H9 (cell line): ENCODE results near the gene SH3GL1. TPM values are rescaled to one million over a fixed set of nuclear protein-coding genes. Genes with fewer than 3 reads are reported as not detected.

Source experiments
- DNase-seq: peaks from one replicate; pipeline ENCODE4 v3.0.0-alpha.2; 2017
- H2AFZ ChIP-seq: one replicate; pipeline ENCODE4 v1.6.1; 2013; ENCODE audit warnings: mild to moderate bottlenecking, low read length, control low read depth, moderate library complexity
- H2AK5ac ChIP-seq: 2 replicates; pipeline ENCODE4 v1.6.1; 2013; ENCODE audit warnings: low read length, control low read depth, mixed read lengths; ENCODE audit not compliant: insufficient read length
- H2BK120ac ChIP-seq: one replicate; pipeline ENCODE4 v1.6.1; 2013; ENCODE audit warnings: low read depth, mild to moderate bottlenecking, low read length, control low read depth, inconsistent platforms; ENCODE audit not compliant: poor library complexity, severe bottlenecking
- H2BK12ac ChIP-seq: 2 replicates; pipeline ENCODE4 v1.6.1; 2013; ENCODE audit warnings: low read length, control low read depth, mixed read lengths, low read depth; ENCODE audit not compliant: insufficient read length
- H2BK15ac ChIP-seq: 2 replicates; pipeline ENCODE4 v1.6.1; 2013; ENCODE audit warnings: low read depth, low read length, control low read depth
- H2BK20ac ChIP-seq: one replicate; pipeline ENCODE4 v1.6.1; 2013; ENCODE audit warnings: low read depth, mild to moderate bottlenecking, low read length, control low read depth, inconsistent platforms; ENCODE audit not compliant: poor library complexity, severe bottlenecking
- H2BK5ac ChIP-seq: 2 replicates; pipeline ENCODE4 v1.6.1; 2013; ENCODE audit warnings: low read length, control low read depth, mixed read lengths; ENCODE audit not compliant: insufficient read length
- H3K14ac ChIP-seq: 2 replicates; pipeline ENCODE4 v1.6.1; 2013; ENCODE audit warnings: low read length, control low read depth; ENCODE audit not compliant: insufficient read depth
- H3K18ac ChIP-seq: 2 replicates; pipeline ENCODE4 v1.6.1; 2013; ENCODE audit warnings: low read depth, mild to moderate bottlenecking, mixed read lengths, low read length, control low read depth; ENCODE audit not compliant: insufficient read length
- H3K23ac ChIP-seq: 2 replicates; pipeline ENCODE4 v1.6.1; 2013; ENCODE audit warnings: low read length, control low read depth, mixed read lengths, low read depth; ENCODE audit not compliant: insufficient read length
- H3K23me2 ChIP-seq: 2 replicates; pipeline ENCODE4 v1.6.1; 2013; ENCODE audit warnings: low read depth, mild to moderate bottlenecking, mixed read lengths, low read length, control low read depth; ENCODE audit not compliant: insufficient read length, poor library complexity, severe bottlenecking
- H3K27ac ChIP-seq: 2 replicates; pipeline ENCODE4 v1.5.1; 2013; ENCODE audit warnings: low read length, control low read depth, mixed read lengths, low read depth; ENCODE audit not compliant: insufficient read length
- H3K27me3 ChIP-seq: 2 replicates; pipeline ENCODE4 v1.6.1; 2013; ENCODE audit warnings: low read length, control low read depth, inconsistent platforms; ENCODE audit not compliant: insufficient read depth
- H3K4ac ChIP-seq: 2 replicates; pipeline ENCODE4 v1.6.1; 2013; ENCODE audit warnings: low read depth, mild to moderate bottlenecking, control low read depth, inconsistent platforms, low read length, moderate library complexity
- H3K4me1 ChIP-seq: 2 replicates; pipeline ENCODE4 v1.6.1; 2013; ENCODE audit warnings: low read length, control low read depth, inconsistent platforms; ENCODE audit not compliant: insufficient read depth
- H3K4me2 ChIP-seq: 2 replicates; pipeline ENCODE4 v1.6.1; 2013; ENCODE audit warnings: low read length, control low read depth, mixed read lengths; ENCODE audit not compliant: insufficient read length, insufficient read depth
- H3K56ac ChIP-seq: 2 replicates; pipeline ENCODE4 v1.6.1; 2013; ENCODE audit warnings: low read depth, mild to moderate bottlenecking, mixed read lengths, low read length, control low read depth; ENCODE audit not compliant: insufficient read length
- H3K79me1 ChIP-seq: 2 replicates; pipeline ENCODE4 v1.6.1; 2013; ENCODE audit warnings: low read depth, mild to moderate bottlenecking, moderate library complexity, low read length, control low read depth, inconsistent platforms; ENCODE audit not compliant: insufficient read depth, poor library complexity, severe bottlenecking
- H3K79me2 ChIP-seq: 2 replicates; pipeline ENCODE4 v1.6.1; 2013; ENCODE audit warnings: low read length, control low read depth, inconsistent platforms; ENCODE audit not compliant: insufficient read depth
- H3K9ac ChIP-seq: 2 replicates; pipeline ENCODE4 v1.6.1; 2013; ENCODE audit warnings: low read length, control low read depth, mixed read lengths; ENCODE audit not compliant: insufficient read length; ENCODE audit errors: extremely low read depth
- H3K9me3 ChIP-seq: one replicate; pipeline ENCODE4 v1.6.1; 2013; ENCODE audit warnings: low read depth, low read length, inconsistent platforms; ENCODE audit not compliant: control insufficient read depth
- H3T11ph ChIP-seq: one replicate; pipeline ENCODE4 v1.6.1; 2013; ENCODE audit warnings: mild to moderate bottlenecking, low read length, control low read depth, inconsistent platforms
- H4K20me1 ChIP-seq: one replicate; pipeline ENCODE4 v1.6.1; 2013; ENCODE audit not compliant: control insufficient read depth, insufficient read length, insufficient read depth
- H4K5ac ChIP-seq: 2 replicates; pipeline ENCODE4 v1.6.1; 2013; ENCODE audit warnings: low read depth, mild to moderate bottlenecking, mixed read lengths, low read length, control low read depth; ENCODE audit not compliant: insufficient read length
- H4K8ac ChIP-seq: replicated peaks from 2 replicates; pipeline ENCODE4 v1.6.1; 2013; ENCODE audit warnings: low read length, control low read depth, mixed read lengths, low read depth; ENCODE audit not compliant: insufficient read length
- H4K91ac ChIP-seq: 2 replicates; pipeline ENCODE4 v1.6.1; 2013; ENCODE audit warnings: low read depth, mild to moderate bottlenecking, moderate library complexity, mixed read lengths, low read length, control low read depth; ENCODE audit not compliant: insufficient read length
- H3K27ac Mint-ChIP-seq, 3 experiments: 2 replicates in 2 of 3; 3 replicates in 1 of 3; pipeline ENCODE4 v1.8.0; 2020 to 2021; ENCODE audit warnings: mixed read lengths in 3 of 3, mild to moderate bottlenecking in 1 of 3, moderate library complexity in 1 of 3
- H3K27me3 Mint-ChIP-seq: 2 replicates; pipeline ENCODE4 v1.8.0; 2021; ENCODE audit warnings: low read depth, mild to moderate bottlenecking, moderate library complexity, mixed read lengths
- H3K36me3 Mint-ChIP-seq, 3 experiments: 2 replicates in 2 of 3; 3 replicates in 1 of 3; pipeline ENCODE4 v1.8.0; 2020 to 2021; ENCODE audit warnings: low read depth in 3 of 3, mixed read lengths in 3 of 3; ENCODE audit not compliant: insufficient read depth in 1 of 3
- H3K4me1 Mint-ChIP-seq, 2 experiments: 2 replicates each; pipeline ENCODE4 v1.8.0; 2020; ENCODE audit warnings: mixed read lengths in 2 of 2
- H3K4me3 Mint-ChIP-seq, 2 experiments: 2 replicates in 1 of 2; 3 replicates in 1 of 2; pipeline ENCODE4 v1.8.0; 2020 to 2021; ENCODE audit warnings: mild to moderate bottlenecking in 2 of 2, mixed read lengths in 2 of 2, moderate library complexity in 1 of 2
- H3K9me3 Mint-ChIP-seq, 2 experiments: 2 replicates in 1 of 2; 3 replicates in 1 of 2; pipeline ENCODE4 v1.8.0; 2020; ENCODE audit warnings: mild to moderate bottlenecking in 2 of 2, mixed read lengths in 2 of 2, moderate library complexity in 1 of 2
- WGBS: extraction: QIAGEN DNeasy Blood & Tissue Kit; methylation state at CpG from one replicate; pipeline ENCODE4 v1.1.7; 2013; ENCODE audit warnings: missing lambda C conversion rate, low lambda C conversion rate, mixed read lengths; ENCODE audit not compliant: insufficient read length; ENCODE audit errors: extremely low coverage; 5-methylcytosine and 5-hydroxymethylcytosine counted together
- total RNA-seq: library from RNA; stranded (reverse); gene quantifications from 2 replicates; pipeline ENCODE4 v1.2.1, GENCODE V29; 2021
- TF ChIP-seq, protein P1 (sequence below): fragments of 200-600 bp; sonication (generic); conservative IDR thresholded peaks from 3 replicates; pipeline ENCODE4 v1.8.0; 2021; ENCODE audit warnings: antibody characterized with exemption, mild to moderate bottlenecking

SH3GL1 gene
- total RNA-seq, 1 experiment from 2014 or later, result 85.5 TPM

DNA sequence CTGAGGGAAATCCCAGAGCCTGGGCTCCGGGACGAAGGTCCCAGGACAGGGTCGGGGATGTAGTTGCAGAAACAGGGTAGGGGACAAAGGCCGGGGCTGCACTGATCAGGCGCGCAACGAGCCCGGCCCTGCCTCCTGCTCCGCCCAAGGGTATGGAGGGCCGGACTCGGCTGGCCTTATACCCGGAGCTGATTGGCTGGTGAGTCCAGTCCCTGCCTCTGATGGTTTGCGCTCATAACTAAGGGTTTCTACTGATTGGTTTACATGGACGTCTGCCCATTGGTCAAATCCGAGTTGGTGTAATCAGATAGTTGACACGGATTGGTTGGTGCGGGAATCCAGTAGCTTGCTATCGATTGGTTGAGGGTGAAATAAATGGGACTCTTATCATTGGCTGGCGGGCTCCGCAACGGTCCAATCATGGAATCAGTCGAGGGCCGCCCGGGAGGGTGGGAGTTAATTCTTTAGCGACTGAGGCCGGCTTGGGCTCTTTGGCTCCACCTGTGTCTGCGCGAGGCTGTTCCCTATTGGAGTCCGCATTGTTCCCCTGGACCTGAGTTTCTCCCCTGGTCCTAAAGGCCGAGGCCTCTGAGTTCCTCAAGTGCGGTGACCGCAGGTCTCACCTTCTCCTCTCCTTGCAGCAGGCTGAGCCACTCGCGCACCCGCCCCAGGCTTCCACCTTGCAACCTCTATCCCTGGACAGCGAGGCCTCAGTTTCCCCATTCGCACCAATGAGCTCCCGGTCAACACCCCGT is 57.6 kb downstream of the SH3GL1 start:
- H3K4me3 Mint-ChIP-seq, result peak overlapping the region; percentile 85 to 92
- no peak overlapping the region for H2BK15ac ChIP-seq
- peaks cover 9% of the 10 kb centered on the region for H3K27me3 Mint-ChIP-seq
- H3K36me3 Mint-ChIP-seq, result peaks cover 11 to 24% (median 22%) of the 10 kb centered on the region in 3 experiments
- no peak overlapping the region for H4K8ac ChIP-seq
- peak overlapping the region; percentile 88 for H3K9ac ChIP-seq
- no peak overlapping the region for H2BK5ac ChIP-seq
- no peak overlapping the region for H2BK20ac ChIP-seq
- H3K4me1 ChIP-seq, result no peaks in the 10 kb centered on the region
- TF ChIP-seq, protein P1, sequence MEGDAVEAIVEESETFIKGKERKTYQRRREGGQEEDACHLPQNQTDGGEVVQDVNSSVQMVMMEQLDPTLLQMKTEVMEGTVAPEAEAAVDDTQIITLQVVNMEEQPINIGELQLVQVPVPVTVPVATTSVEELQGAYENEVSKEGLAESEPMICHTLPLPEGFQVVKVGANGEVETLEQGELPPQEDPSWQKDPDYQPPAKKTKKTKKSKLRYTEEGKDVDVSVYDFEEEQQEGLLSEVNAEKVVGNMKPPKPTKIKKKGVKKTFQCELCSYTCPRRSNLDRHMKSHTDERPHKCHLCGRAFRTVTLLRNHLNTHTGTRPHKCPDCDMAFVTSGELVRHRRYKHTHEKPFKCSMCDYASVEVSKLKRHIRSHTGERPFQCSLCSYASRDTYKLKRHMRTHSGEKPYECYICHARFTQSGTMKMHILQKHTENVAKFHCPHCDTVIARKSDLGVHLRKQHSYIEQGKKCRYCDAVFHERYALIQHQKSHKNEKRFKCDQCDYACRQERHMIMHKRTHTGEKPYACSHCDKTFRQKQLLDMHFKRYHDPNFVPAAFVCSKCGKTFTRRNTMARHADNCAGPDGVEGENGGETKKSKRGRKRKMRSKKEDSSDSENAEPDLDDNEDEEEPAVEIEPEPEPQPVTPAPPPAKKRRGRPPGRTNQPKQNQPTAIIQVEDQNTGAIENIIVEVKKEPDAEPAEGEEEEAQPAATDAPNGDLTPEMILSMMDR, result peak; percentile 53
- DNase-seq, result peak; percentile 99
- H3K23ac ChIP-seq, result no peak overlapping the region
- peak overlapping the region; percentile 20 for H3K27ac ChIP-seq
- no peak overlapping the region for H3K56ac ChIP-seq
- no peaks in the 10 kb centered on the region for H3K79me2 ChIP-seq
- peak overlapping the region; percentile 86 for H3K18ac ChIP-seq
- no peak overlapping the region for H2BK12ac ChIP-seq
- H3K9me3 Mint-ChIP-seq, result no peaks in the 10 kb centered on the region; a peak in 1 of 5 replicates
- H3K9me3 ChIP-seq, result no peaks in the 10 kb centered on the region
- H2BK120ac ChIP-seq, result peak overlapping the region; percentile 52
- no peaks in the 10 kb centered on the region for H4K20me1 ChIP-seq
- no CpG with 5 or more reads among the region's 39 CpGs for WGBS
- H4K91ac ChIP-seq, result no peak overlapping the region
- peaks cover 14 to 20% of the 10 kb centered on the region in 2 experiments for H3K4me1 Mint-ChIP-seq
- H4K5ac ChIP-seq, result no peak overlapping the region
- peak overlapping the region; percentile 94 to 99 (median 99) for H3K27ac Mint-ChIP-seq
- no peak overlapping the region for H2AFZ ChIP-seq
- no peaks in the 10 kb centered on the region for H3K79me1 ChIP-seq
- H3T11ph ChIP-seq, result no peak overlapping the region
- no peak overlapping the region for H2AK5ac ChIP-seq
- peak overlapping the region; percentile 63 for H3K4me2 ChIP-seq
- H3K4ac ChIP-seq, result no peak overlapping the region; the same call in 1 of the 2 replicates
- H3K27me3 ChIP-seq, result no peaks in the 10 kb centered on the region
- H3K14ac ChIP-seq, result peak overlapping the region; percentile 87; the same call in 1 of the 2 replicates
- H3K23me2 ChIP-seq, result peaks cover 17% of the 10 kb centered on the region
